Esophagus (tissue), 2 donors: ENCODE results near the gene SLC25A34. TPM values are rescaled to one million over a fixed set of nuclear protein-coding genes. Genes with fewer than 3 reads are reported as not detected.
"Not testable (repeated sequence)": the region's sequence is repeated elsewhere in the genome, so short reads cannot be mapped to it uniquely, and the experiment has no call there.

ENCODE experiments used
- H3K27ac ChIP-seq, 2 donors: one replicate each; pipeline ENCODE4 v1.5.1; 2013; ENCODE audit warnings: low read depth in 2 of 2, mild to moderate bottlenecking in 2 of 2, inconsistent platforms in 1 of 2, low read length in 1 of 2, moderate library complexity in 1 of 2
- H3K27me3 ChIP-seq, 2 donors: one replicate each; pipeline ENCODE4 v1.6.1; 2013; ENCODE audit warnings: low read length in 2 of 2, control low read depth in 1 of 2, mild to moderate bottlenecking in 1 of 2; ENCODE audit not compliant: insufficient read depth in 2 of 2, control insufficient read depth in 1 of 2
- H3K36me3 ChIP-seq, 2 donors: one replicate each; pipeline ENCODE4 v1.6.1; 2013; ENCODE audit warnings: low read length in 1 of 2; ENCODE audit not compliant: control insufficient read depth in 2 of 2, insufficient read depth in 2 of 2
- H3K4me1 ChIP-seq, 2 donors: one replicate each; pipeline ENCODE4 v1.6.1; 2013; ENCODE audit warnings: low read length in 1 of 2; ENCODE audit not compliant: control insufficient read depth in 2 of 2, insufficient read depth in 2 of 2
- H3K4me3 ChIP-seq, 2 donors: one replicate each; pipeline ENCODE4 v1.5.1; 2013; ENCODE audit warnings: low read length in 2 of 2, mild to moderate bottlenecking in 2 of 2, low read depth in 1 of 2, moderate library complexity in 1 of 2
- H3K9me3 ChIP-seq, 2 donors: one replicate each; pipeline ENCODE4 v1.6.1; 2013; ENCODE audit warnings: mild to moderate bottlenecking in 2 of 2, low read depth in 1 of 2, low read length in 1 of 2, moderate library complexity in 1 of 2; ENCODE audit not compliant: control insufficient read depth in 2 of 2, insufficient read depth in 1 of 2
- WGBS, 2 donors: extraction: QIAGEN DNeasy Blood & Tissue Kit; methylation state at CpG; one replicate each; pipeline ENCODE4 v1.1.7; 2013; 5-methylcytosine and 5-hydroxymethylcytosine counted together
- polyA plus RNA-seq, 2 donors: library from polyadenylated mRNA; stranded (reverse); fragments of 200-250 nt; gene quantifications; one replicate each; pipeline ENCODE4 v1.2.3, GENCODE V29; 2013
- donor health status: healthy with polysubstance abuse.
- donor health status: Bipolar disorder and iron deficiency.

The SLC25A34 gene
- 1 to 10 TPM in 1 of 2 donors, under 1 TPM in 1; 0.46 to 2.7 TPM for polyA plus RNA-seq

- Histone ChIP-seq H3K4me3 (no peak within 1 kb of the TSS), H3K36me3 (peaks cover 22 to 32% of the 10 kb centered on the region in 2 donors), H3K4me1 (peaks cover 10 to 27% of the 10 kb centered on the region in 2 donors), H3K9me3 (no peaks in the 10 kb centered on the region), H3K27ac (peak within 1 kb of the TSS; percentile 26 to 71), H3K27me3 (no peaks in the 10 kb centered on the region)
- whole genome bisulfite sequencing, 2 donors, result 62 to 67% methylated on average over 35 of the region's 35 CpGs
These were observed at the start of gene SLC25A34 for GRCh38 chr1:15736038-15736891. TSS of gene SLC25A34 (plus strand) at chr1:15736258. CDS start at chr1:15736486, 228 bp downstream.

- H3K4me1 ChIP-seq, result peaks cover 0 to 4% of the 10 kb centered on the region in 2 donors
- 71 to 78% methylated on average over 2 of the region's 2 CpGs for WGBS, 2 donors
These were observed 48.6 kb upstream of the SLC25A34 start for GRCh38 chr1:15687446-15687845.

GRCh38 chr1:15690317-15690716, 45.7 kb upstream of the SLC25A34 start:
- Histone ChIP-seq H3K4me1 (no peaks in the 10 kb centered on the region), H3K27ac (no peak overlapping the region), H3K9me3 (no peaks in the 10 kb centered on the region), H3K27me3 (no peaks in the 10 kb centered on the region), H3K36me3 (peaks cover 0 to 2% of the 10 kb centered on the region in 2 donors), H3K4me3 (no peak overlapping the region)
- 94 to 96% methylated on average over 6 of the region's 6 CpGs for WGBS, 2 donors

More at GRCh38 chr1:15687446-15687845, 48.6 kb upstream of the SLC25A34 start:
- Histone ChIP-seq H3K4me3 (no peak overlapping the region), H3K9me3 (no peaks in the 10 kb centered on the region), H3K36me3 (peaks cover 0 to 2% of the 10 kb centered on the region in 2 donors), H3K27me3 (no peaks in the 10 kb centered on the region), H3K27ac (peak overlapping the region in 1 of 2 donors; percentile 24)

- Histone ChIP-seq H3K27ac (no peak overlapping the region), H3K27me3 (no peaks in the 10 kb centered on the region), H3K4me1 (no peaks in the 10 kb centered on the region), H3K36me3 (peaks cover under 1 to 2% of the 10 kb centered on the region in 2 donors), H3K9me3 (no peaks in the 10 kb centered on the region), H3K4me3 (no peak overlapping the region)
- WGBS, 2 donors, result 65% methylated on average over 11 of the region's 11 CpGs
These were observed 44.5 kb upstream of the SLC25A34 start for GRCh38 chr1:15691434-15692032.

- H3K36me3 ChIP-seq, result peaks cover 3 to 5% of the 10 kb centered on the region in 2 donors
- H3K27ac ChIP-seq, result no peak overlapping the region
- no peak overlapping the region for H3K4me3 ChIP-seq
- H3K27me3 ChIP-seq, result no peaks in the 10 kb centered on the region
- H3K4me1 ChIP-seq, result peaks cover 0 to 3% of the 10 kb centered on the region in 2 donors
- no peaks in the 10 kb centered on the region for H3K9me3 ChIP-seq
- WGBS, 2 donors, result 70 to 75% methylated on average over 5 of the region's 5 CpGs
These were observed 43.9 kb upstream of the SLC25A34 start for GRCh38 chr1:15692121-15692682.

GRCh38 chr1:15693371-15693770, 42.7 kb upstream of the SLC25A34 start:
- Histone ChIP-seq H3K4me1 (peaks cover 0 to 3% of the 10 kb centered on the region in 2 donors), H3K27ac (no peak overlapping the region)
- WGBS, 2 donors, result 79 to 86% methylated on average over 5 of the region's 5 CpGs

GRCh38 chr1:15696956-15697521, 39.0 kb upstream of the SLC25A34 start:
- H3K27me3 ChIP-seq, result no peaks in the 10 kb centered on the region
- peak overlapping the region; percentile 34 to 58 for H3K27ac ChIP-seq
- no peaks in the 10 kb centered on the region for H3K9me3 ChIP-seq
- peaks cover 0 to 3% of the 10 kb centered on the region in 2 donors for H3K4me1 ChIP-seq
- no peak overlapping the region for H3K4me3 ChIP-seq
- 59 to 67% methylated on average over 10 of the region's 10 CpGs for WGBS, 2 donors
- H3K36me3 ChIP-seq, result peaks cover 3 to 4% of the 10 kb centered on the region in 2 donors

More at GRCh38 chr1:15693371-15693770, 42.7 kb upstream of the SLC25A34 start:
- H3K4me3 ChIP-seq, result no peak overlapping the region
- H3K27me3 ChIP-seq, result no peaks in the 10 kb centered on the region
- H3K9me3 ChIP-seq, result no peaks in the 10 kb centered on the region
- peaks cover 3 to 5% of the 10 kb centered on the region in 2 donors for H3K36me3 ChIP-seq

GRCh38 chr1:15698201-15698600, 37.9 kb upstream of the SLC25A34 start:
- peaks cover 4 to 6% of the 10 kb centered on the region in 2 donors for H3K4me1 ChIP-seq

GRCh38 chr1:15699321-15699720, 36.7 kb upstream of the SLC25A34 start:
- H3K27ac ChIP-seq, H3K4me1 ChIP-seq, H3K36me3 ChIP-seq, H3K27me3 ChIP-seq, H3K4me3 ChIP-seq, H3K9me3 ChIP-seq: not testable (repeated sequence)
- WGBS, 2 donors, result 94 to 96% methylated on average over 4 of the region's 4 CpGs

More at GRCh38 chr1:15698201-15698600, 37.9 kb upstream of the SLC25A34 start:
- H3K36me3 ChIP-seq, result peaks cover 3 to 4% of the 10 kb centered on the region in 2 donors
- no peak overlapping the region for H3K4me3 ChIP-seq
- no peaks in the 10 kb centered on the region for H3K9me3 ChIP-seq
- no peaks in the 10 kb centered on the region for H3K27me3 ChIP-seq
- H3K27ac ChIP-seq, result no peak overlapping the region
- WGBS, 2 donors, result 97% methylated on average over 2 of the region's 2 CpGs
